ENCODE data around the gene ALDH3A1. TPM values are rescaled to one million over a fixed set of nuclear protein-coding genes. Genes with fewer than 3 reads are reported as not detected.

ALDH3A1 gene
- total RNA-seq, 1 experiment from 2014 or later: 0.39 TPM

- H3K27me3 Mint-ChIP-seq (ENCODE audit: low read depth): peaks cover 14% of the 10 kb centered on the region
- Histone ChIP-seq H3K18ac (ENCODE audit: insufficient read length, low read depth, low read length) (no peak overlapping the region), H3K4me2 (ENCODE audit: insufficient read depth, insufficient read length, low read length) (no peak overlapping the region), H3T11ph (ENCODE audit: low read length) (no peak overlapping the region), H3K27me3 (ENCODE audit: insufficient read depth, low read length) (no peaks in the 10 kb centered on the region), H3K4ac (ENCODE audit: low read depth, low read length) (no peak overlapping the region), H3K9me3 (ENCODE audit: control insufficient read depth, low read depth, low read length) (no peaks in the 10 kb centered on the region), H4K8ac (replicated peaks; ENCODE audit: insufficient read length, low read depth, low read length) (no peak overlapping the region), H3K14ac (ENCODE audit: insufficient read depth, low read length) (no peak overlapping the region), H3K23me2 (ENCODE audit: insufficient read length, low read depth, low read length, poor library complexity, severe bottlenecking) (no peaks in the 10 kb centered on the region), H2BK15ac (ENCODE audit: low read depth, low read length) (no peak overlapping the region), H4K20me1 (ENCODE audit: control insufficient read depth, insufficient read depth, insufficient read length) (no peaks in the 10 kb centered on the region), H3K79me1 (ENCODE audit: insufficient read depth, low read depth, low read length, poor library complexity, severe bottlenecking) (no peaks in the 10 kb centered on the region), H2BK5ac (ENCODE audit: insufficient read length, low read length) (no peak overlapping the region), H2AK5ac (ENCODE audit: insufficient read length, low read length) (no peak overlapping the region), H3K4me1 (ENCODE audit: insufficient read depth, low read length) (no peaks in the 10 kb centered on the region), H4K91ac (ENCODE audit: insufficient read length, low read depth, low read length) (no peak overlapping the region), H2BK12ac (ENCODE audit: insufficient read length, low read depth, low read length) (no peak overlapping the region), H2BK120ac (ENCODE audit: low read depth, low read length, poor library complexity, severe bottlenecking) (no peak overlapping the region), H3K56ac (ENCODE audit: insufficient read length, low read depth, low read length) (no peak overlapping the region), H2BK20ac (ENCODE audit: low read depth, low read length, poor library complexity, severe bottlenecking) (no peak overlapping the region), H2AFZ (ENCODE audit: low read length) (no peak overlapping the region), H3K9ac (ENCODE audit: extremely low read depth, insufficient read length, low read length) (no peak overlapping the region), H3K79me2 (ENCODE audit: insufficient read depth, low read length) (no peaks in the 10 kb centered on the region), H3K23ac (ENCODE audit: insufficient read length, low read depth, low read length) (no peak overlapping the region), H4K5ac (ENCODE audit: insufficient read length, low read depth, low read length) (no peak overlapping the region), H3K27ac (ENCODE audit: insufficient read length, low read depth, low read length) (no peak overlapping the region)
- DNase-seq: peak; percentile 95
- H3K4me3 Mint-ChIP-seq: no peak overlapping the region
- no peak overlapping the region for H3K27ac Mint-ChIP-seq
- peak; percentile 89 for TF ChIP-seq CTCF (conservative IDR thresholded peaks at IDR 0.05)
- H3K36me3 Mint-ChIP-seq (ENCODE audit: insufficient read depth in 1 of 3, low read depth in 3 of 3): no peaks in the 10 kb centered on the region
- no peaks in the 10 kb centered on the region; a peak in 1 of 5 replicates for H3K9me3 Mint-ChIP-seq
- no CpG with 5 or more reads among the region's 15 CpGs for WGBS (ENCODE audit: extremely low coverage, insufficient read length, low lambda C conversion rate)
- H3K4me1 Mint-ChIP-seq: peaks cover 7 to 11% of the 10 kb centered on the region in 2 experiments
Observed at GRCh38 chr17:19762515-19762961, 14.4 kb upstream of the ALDH3A1 start.
